Activated CD8-positive, alpha-beta memory T cell treated with anti-CD3 and anti-CD28 coated beads, Interleukin-2, amount 50 U/mL, for 1 hour (primary cell): ENCODE data around the gene CACNA1C.
"Not testable (repeated sequence)": the region's sequence is repeated elsewhere in the genome, so short reads cannot be mapped to it uniquely, and the experiment has no call there.

Experiments
- DNase-seq: peaks from one replicate; pipeline ENCODE4 v3.0.0-alpha.2; 2020; ENCODE audit errors: extremely low read depth

CACNA1C gene

GRCh38 chr12:2485681-2486080 lies 432.9 kb downstream of the CACNA1C start:
- DNase-seq, result no peak

- DNase-seq, result no peak
Measured at GRCh38 chr12:2486796-2487195, 434.0 kb downstream of the CACNA1C start.

GRCh38 chr12:2487278-2487677 lies 434.5 kb downstream of the CACNA1C start:
- DNase-seq, result no peak

- DNase-seq, result no peak
Measured at GRCh38 chr12:2488131-2488530, 435.3 kb downstream of the CACNA1C start.

- no peak for DNase-seq
Measured at GRCh38 chr12:2488596-2488995, 435.8 kb downstream of the CACNA1C start.

- DNase-seq, result no peak
Measured at GRCh38 chr12:2489275-2489674, 436.5 kb downstream of the CACNA1C start.

GRCh38 chr12:2490831-2491230 lies 438.0 kb downstream of the CACNA1C start:
- DNase-seq, result no peak

GRCh38 chr12:2491349-2491748 lies 438.6 kb downstream of the CACNA1C start:
- DNase-seq, result not testable (repeated sequence)

- no peak for DNase-seq
Measured at GRCh38 chr12:2492236-2492635, 439.4 kb downstream of the CACNA1C start.

GRCh38 chr12:2493086-2493485 lies 440.3 kb downstream of the CACNA1C start:
- DNase-seq, result no peak

GRCh38 chr12:2494486-2495192 lies 441.9 kb downstream of the CACNA1C start:
- no peak for DNase-seq

GRCh38 chr12:2495417-2496112 lies 442.8 kb downstream of the CACNA1C start:
- no peak for DNase-seq

- no peak for DNase-seq
Measured at GRCh38 chr12:2498964-2499500, 446.2 kb downstream of the CACNA1C start.

- no peak for DNase-seq
Measured at GRCh38 chr12:2501464-2502191, 448.8 kb downstream of the CACNA1C start.

- DNase-seq, result no peak
Measured at GRCh38 chr12:2503036-2503435, 450.2 kb downstream of the CACNA1C start.

- DNase-seq, result no peak
Measured at GRCh38 chr12:2503762-2504161, 451.0 kb downstream of the CACNA1C start.

- no peak for DNase-seq
Measured at GRCh38 chr12:2504577-2504976, 451.8 kb downstream of the CACNA1C start.

- no peak for DNase-seq
Measured at GRCh38 chr12:2507814-2508213, 455.0 kb downstream of the CACNA1C start.

- DNase-seq, result no peak
Measured at GRCh38 chr12:2509137-2509536, 456.4 kb downstream of the CACNA1C start.

GRCh38 chr12:2510045-2510444 lies 457.3 kb downstream of the CACNA1C start:
- no peak for DNase-seq

- DNase-seq, result no peak
Measured at GRCh38 chr12:2513141-2514037, 460.6 kb downstream of the CACNA1C start.

- no peak for DNase-seq
Measured at GRCh38 chr12:2514038-2514340, 461.2 kb downstream of the CACNA1C start.
